Measurements from ENCODE around the gene DBF4B. TPM values are rescaled to one million over a fixed set of nuclear protein-coding genes. Genes with fewer than 3 reads are reported as not detected.

DBF4B gene
- total and polyA plus RNA-seq, 4 donors = 0.44 to 4.5 (median 1.0) TPM

- Histone ChIP-seq H3K4me1 (ENCODE audit: control insufficient read depth in 4 of 4, insufficient read depth in 4 of 4, low read length in 3 of 4) (peaks cover 3 to 10% (median 4%) of the 10 kb centered on the region in 4 donors), H3K27ac (ENCODE audit: low read depth in 1 of 2, low read length in 2 of 2) (no peak overlapping the region), H3K36me3 (ENCODE audit: control insufficient read depth in 4 of 4, insufficient read depth in 3 of 4, low read depth in 1 of 4, low read length in 3 of 4) (no peaks in the 10 kb centered on the region), H3K9me3 (ENCODE audit: control insufficient read depth in 4 of 4, low read length in 3 of 4) (no peaks in the 10 kb centered on the region), H3K27me3 (ENCODE audit: control insufficient read depth in 4 of 4, insufficient read depth in 4 of 4, low read length in 3 of 4) (peaks cover 0 to 7% (median 2%) of the 10 kb centered on the region in 4 donors), H3K9ac (ENCODE audit: low read depth in 1 of 2, low read length in 2 of 2) (no peak overlapping the region), H3K4me3 (ENCODE audit: low read depth in 1 of 3, low read length in 3 of 3) (no peak overlapping the region)
- 77% methylated on average over 10 of the region's 10 CpGs for WGBS
- DNase-seq (ENCODE audit: low spot score) = no peak
- TF ChIP-seq, protein P1, sequence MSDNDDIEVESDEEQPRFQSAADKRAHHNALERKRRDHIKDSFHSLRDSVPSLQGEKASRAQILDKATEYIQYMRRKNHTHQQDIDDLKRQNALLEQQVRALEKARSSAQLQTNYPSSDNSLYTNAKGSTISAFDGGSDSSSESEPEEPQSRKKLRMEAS (IDR thresholded peaks at IDR 0.05) = no peak
- TF ChIP-seq YY1 (IDR thresholded peaks at IDR 0.05) (no peak), HNF4G (IDR thresholded peaks at IDR 0.05) (no peak), TAF1 (conservative IDR thresholded peaks at IDR 0.05) (no peak), RAD21 (IDR thresholded peaks at IDR 0.05) (no peak), ZBTB33 (IDR thresholded peaks at IDR 0.05) (no peak), RXRA (IDR thresholded peaks at IDR 0.05) (no peak), CTCF (IDR thresholded peaks at IDR 0.05; ENCODE audit: low read depth, low read length, missing input control) (no peak), NR2F2 (IDR thresholded peaks at IDR 0.05) (no peak), HNF4A (conservative IDR thresholded peaks at IDR 0.05) (no peak), JUND (IDR thresholded peaks at IDR 0.05) (no peak)
- TF ChIP-seq, protein P2, sequence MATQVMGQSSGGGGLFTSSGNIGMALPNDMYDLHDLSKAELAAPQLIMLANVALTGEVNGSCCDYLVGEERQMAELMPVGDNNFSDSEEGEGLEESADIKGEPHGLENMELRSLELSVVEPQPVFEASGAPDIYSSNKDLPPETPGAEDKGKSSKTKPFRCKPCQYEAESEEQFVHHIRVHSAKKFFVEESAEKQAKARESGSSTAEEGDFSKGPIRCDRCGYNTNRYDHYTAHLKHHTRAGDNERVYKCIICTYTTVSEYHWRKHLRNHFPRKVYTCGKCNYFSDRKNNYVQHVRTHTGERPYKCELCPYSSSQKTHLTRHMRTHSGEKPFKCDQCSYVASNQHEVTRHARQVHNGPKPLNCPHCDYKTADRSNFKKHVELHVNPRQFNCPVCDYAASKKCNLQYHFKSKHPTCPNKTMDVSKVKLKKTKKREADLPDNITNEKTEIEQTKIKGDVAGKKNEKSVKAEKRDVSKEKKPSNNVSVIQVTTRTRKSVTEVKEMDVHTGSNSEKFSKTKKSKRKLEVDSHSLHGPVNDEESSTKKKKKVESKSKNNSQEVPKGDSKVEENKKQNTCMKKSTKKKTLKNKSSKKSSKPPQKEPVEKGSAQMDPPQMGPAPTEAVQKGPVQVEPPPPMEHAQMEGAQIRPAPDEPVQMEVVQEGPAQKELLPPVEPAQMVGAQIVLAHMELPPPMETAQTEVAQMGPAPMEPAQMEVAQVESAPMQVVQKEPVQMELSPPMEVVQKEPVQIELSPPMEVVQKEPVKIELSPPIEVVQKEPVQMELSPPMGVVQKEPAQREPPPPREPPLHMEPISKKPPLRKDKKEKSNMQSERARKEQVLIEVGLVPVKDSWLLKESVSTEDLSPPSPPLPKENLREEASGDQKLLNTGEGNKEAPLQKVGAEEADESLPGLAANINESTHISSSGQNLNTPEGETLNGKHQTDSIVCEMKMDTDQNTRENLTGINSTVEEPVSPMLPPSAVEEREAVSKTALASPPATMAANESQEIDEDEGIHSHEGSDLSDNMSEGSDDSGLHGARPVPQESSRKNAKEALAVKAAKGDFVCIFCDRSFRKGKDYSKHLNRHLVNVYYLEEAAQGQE (IDR thresholded peaks at IDR 0.05) = no peak
- TF ChIP-seq, protein P3, sequence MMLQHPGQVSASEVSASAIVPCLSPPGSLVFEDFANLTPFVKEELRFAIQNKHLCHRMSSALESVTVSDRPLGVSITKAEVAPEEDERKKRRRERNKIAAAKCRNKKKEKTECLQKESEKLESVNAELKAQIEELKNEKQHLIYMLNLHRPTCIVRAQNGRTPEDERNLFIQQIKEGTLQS (IDR thresholded peaks at IDR 0.05) = no peak
Observed at GRCh38 chr17:44757045-44757917, 48.8 kb downstream of the DBF4B start.

All from liver (tissue), 9 donors.